Forelimb muscle (tissue), 1 donor: Measurements from ENCODE around the gene RBBP6. TPM values are rescaled to one million over a fixed set of nuclear protein-coding genes. Genes with fewer than 3 reads are reported as not detected.
"Not testable (repeated sequence)": the region's sequence is repeated elsewhere in the genome, so short reads cannot be mapped to it uniquely, and the experiment has no call there.

Experiments
- DNase-seq: peaks from one replicate; pipeline ENCODE4 v3.0.0-alpha.2; 2013; ENCODE audit warnings: low read depth
- polyA plus RNA-seq: library from polyadenylated mRNA; unstranded; fragments of 120-200 nt; gene quantifications from one replicate; pipeline ENCODE4 v1.2.1, GENCODE V29; 2013; ENCODE audit not compliant: insufficient read length

The RBBP6 gene
- polyA plus RNA-seq, result 38.8 TPM

- DNase-seq, result peak; percentile 91
Observed at GRCh38 chr16:24539295-24539849, at the start of gene RBBP6. TSS of gene RBBP6 (plus strand) at chr16:24539566. CDS start at chr16:24540627, 1,061 bp downstream.

- DNase-seq, result no peak
Observed at GRCh38 chr16:24490866-24491265, 48.5 kb upstream of the RBBP6 start.

- DNase-seq, result no peak
Observed at GRCh38 chr16:24491731-24492130, 47.6 kb upstream of the RBBP6 start.

GRCh38 chr16:24493821-24494220 is 45.5 kb upstream of the RBBP6 start:
- no peak for DNase-seq

GRCh38 chr16:24495207-24495606 is 44.2 kb upstream of the RBBP6 start:
- DNase-seq, result not testable (repeated sequence)

GRCh38 chr16:24497440-24497839 is 41.9 kb upstream of the RBBP6 start:
- DNase-seq, result no peak

- no peak for DNase-seq
Observed at GRCh38 chr16:24499193-24499814, 40.1 kb upstream of the RBBP6 start.

GRCh38 chr16:24504472-24505345 is 34.7 kb upstream of the RBBP6 start:
- DNase-seq, result peak; percentile 17

GRCh38 chr16:24505959-24506358 is 33.4 kb upstream of the RBBP6 start:
- no peak for DNase-seq

- DNase-seq, result no peak
Observed at GRCh38 chr16:24507959-24508480, 31.3 kb upstream of the RBBP6 start.

GRCh38 chr16:24508614-24509013 is 30.8 kb upstream of the RBBP6 start:
- no peak for DNase-seq

- no peak for DNase-seq
Observed at GRCh38 chr16:24509536-24509935, 29.8 kb upstream of the RBBP6 start.

GRCh38 chr16:24511174-24511573 is 28.2 kb upstream of the RBBP6 start:
- DNase-seq, result no peak

- DNase-seq, result no peak
Observed at GRCh38 chr16:24511792-24512191, 27.6 kb upstream of the RBBP6 start.

GRCh38 chr16:24514096-24514495 is 25.3 kb upstream of the RBBP6 start:
- no peak for DNase-seq

GRCh38 chr16:24515186-24515585 is 24.2 kb upstream of the RBBP6 start:
- no peak for DNase-seq

GRCh38 chr16:24516900-24517669 is 22.3 kb upstream of the RBBP6 start:
- DNase-seq, result peak; percentile 67

GRCh38 chr16:24518498-24518897 is 20.9 kb upstream of the RBBP6 start:
- DNase-seq, result no peak

- no peak for DNase-seq
Observed at GRCh38 chr16:24520983-24521382, 18.4 kb upstream of the RBBP6 start.

GRCh38 chr16:24522751-24523150 is 16.6 kb upstream of the RBBP6 start:
- DNase-seq, result no peak

GRCh38 chr16:24523569-24523968 is 15.8 kb upstream of the RBBP6 start:
- DNase-seq, result no peak
